GM21381 (cell line): Measurements from ENCODE around the gene FOXK1.
"Not testable (repeated sequence)": the region's sequence is repeated elsewhere in the genome, so short reads cannot be mapped to it uniquely, and the experiment has no call there.

Source experiments
- ATAC-seq: cut with Tn5 transposase; IDR thresholded peaks from one replicate; pipeline ENCODE4 v1.9.1; 2021; ENCODE audit warnings: mild to moderate bottlenecking, moderate library complexity; ENCODE audit not compliant: unreplicated experiment

FOXK1 gene

DNA sequence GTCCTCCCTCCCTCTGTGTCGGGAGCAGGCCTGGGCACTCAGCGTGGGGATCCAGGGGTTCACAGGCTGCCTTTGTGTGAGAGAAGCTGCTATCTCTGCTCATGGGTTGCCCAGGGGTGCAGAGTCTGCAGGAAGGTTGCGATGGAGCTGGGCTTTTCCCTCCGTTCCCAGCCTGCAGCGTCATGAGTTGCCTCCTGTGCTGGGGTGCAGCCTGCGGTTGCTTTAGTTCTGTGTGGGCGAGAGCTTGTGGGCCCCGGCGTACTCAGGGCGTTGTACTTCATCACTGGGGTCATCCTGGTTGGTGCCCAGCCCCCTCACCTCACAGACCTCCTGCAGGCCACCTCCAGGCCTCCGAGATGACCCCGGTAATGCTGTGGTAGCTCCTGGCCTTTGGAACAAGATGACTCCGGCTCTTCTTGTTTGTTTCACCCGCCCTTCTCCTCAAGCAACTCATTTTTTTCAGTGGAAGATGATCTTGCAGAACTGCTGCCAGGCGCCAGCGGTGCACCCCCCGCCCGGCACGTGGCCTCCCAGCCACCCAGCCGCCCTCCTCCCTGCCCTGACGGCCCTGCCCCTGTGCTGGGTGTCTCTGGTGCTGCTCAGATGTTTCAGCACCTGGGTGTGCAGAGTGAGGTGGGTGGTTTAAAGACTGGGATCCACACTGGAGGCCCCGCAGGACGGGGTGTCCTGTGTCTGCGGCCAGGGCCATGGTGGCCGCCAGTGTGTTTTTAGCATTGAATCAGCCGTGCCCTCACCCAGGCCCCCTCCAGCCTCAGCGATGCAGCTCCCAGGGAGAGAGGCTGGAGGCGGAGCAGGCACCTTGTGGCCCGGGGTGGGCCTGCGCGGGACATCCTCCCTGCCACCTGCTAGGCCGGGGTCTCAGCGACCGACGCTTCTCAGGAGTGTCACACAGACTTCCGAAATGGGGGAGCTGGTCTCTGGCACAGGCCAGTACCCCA lies 100.5 kb downstream of the FOXK1 start:
- ATAC-seq: no peak

DNA sequence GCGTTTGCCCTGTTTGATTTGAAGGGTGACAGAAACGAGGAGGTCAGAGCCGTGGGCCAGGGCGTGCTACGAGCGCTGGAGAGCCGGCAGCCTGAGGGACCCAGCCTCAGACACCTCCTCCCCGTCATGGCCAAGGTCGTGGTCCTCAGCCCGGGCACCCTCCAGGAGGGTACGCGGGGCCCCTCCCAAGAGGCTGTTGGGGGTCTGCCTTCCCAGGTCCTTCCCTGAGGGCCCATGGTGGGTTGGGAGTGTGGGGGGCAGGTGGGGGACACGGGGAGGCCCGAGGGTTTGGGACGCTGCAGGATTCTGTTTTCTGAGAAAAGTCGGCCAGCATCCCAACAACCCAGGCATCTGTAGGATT lies 101.2 kb downstream of the FOXK1 start:
- ATAC-seq: no peak

DNA sequence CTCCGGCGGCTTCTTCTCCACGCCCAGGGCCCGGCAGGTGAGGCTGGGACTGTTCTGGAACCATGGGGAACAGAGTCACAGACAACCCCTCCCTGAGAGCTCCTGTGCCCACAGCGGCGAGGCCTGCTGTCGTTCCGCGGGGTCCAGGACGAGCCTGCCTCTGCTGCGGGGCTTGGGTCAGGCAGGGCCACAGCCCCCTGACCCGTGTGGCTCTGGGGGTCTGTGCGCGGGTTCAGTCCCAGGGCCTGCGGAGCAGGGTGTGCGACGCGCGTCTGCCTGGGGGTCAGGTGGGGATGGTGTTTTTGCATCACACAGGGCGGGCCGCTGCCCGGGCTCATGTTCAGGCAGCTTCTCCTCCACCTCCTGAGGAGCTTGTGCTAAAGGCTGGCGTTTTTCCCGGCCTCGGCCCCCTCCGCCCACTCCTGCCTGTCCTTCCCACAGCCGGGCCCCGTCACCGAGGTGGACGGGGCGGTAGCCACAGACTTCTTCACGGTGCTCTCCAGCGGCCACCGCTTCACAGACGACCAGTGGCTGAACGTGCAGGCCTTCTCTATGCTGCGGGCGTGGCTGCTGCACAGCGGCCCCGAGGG lies 101.8 kb downstream of the FOXK1 start:
- no peak for ATAC-seq

DNA sequence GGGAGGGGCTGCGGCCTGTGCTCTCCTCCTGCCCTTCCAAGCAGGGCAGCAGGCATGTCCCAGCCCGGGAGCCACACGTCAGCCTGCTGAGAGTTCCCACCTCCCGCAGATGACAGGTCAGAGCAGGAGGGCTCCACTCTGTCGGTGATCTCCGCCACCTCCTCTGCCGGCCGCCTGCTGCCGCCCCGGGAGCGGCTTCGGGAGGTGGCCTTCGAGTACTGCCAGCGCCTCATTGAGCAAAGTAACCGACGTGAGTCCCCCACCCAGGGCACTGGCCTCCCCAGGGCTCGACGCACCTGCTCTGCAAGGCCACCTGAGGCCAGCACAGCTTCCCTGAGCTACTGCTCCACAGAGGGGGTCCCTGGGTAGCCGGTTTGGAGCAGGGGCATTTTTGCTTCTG lies 102.7 kb downstream of the FOXK1 start:
- no peak for ATAC-seq

DNA sequence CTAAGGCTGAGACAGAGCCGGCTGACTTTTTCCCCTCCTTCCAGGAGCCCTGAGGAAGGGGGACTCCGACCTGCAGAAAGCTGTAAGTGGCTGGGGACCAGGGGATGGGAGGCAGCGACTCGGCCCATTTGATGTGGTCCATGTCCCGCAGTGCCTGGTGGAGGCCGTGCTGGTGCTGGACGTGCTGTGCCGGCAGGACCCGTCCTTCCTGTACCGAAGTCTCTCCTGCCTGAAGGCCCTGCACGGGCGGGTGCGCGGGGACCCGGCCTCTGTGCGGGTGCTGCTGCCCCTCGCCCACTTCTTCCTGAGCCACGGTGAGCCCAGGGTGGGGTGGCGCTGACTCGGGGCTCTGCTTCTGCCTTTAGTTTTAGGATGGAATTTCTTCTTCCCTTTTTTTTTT lies 103.3 kb downstream of the FOXK1 start:
- ATAC-seq: no peak

DNA sequence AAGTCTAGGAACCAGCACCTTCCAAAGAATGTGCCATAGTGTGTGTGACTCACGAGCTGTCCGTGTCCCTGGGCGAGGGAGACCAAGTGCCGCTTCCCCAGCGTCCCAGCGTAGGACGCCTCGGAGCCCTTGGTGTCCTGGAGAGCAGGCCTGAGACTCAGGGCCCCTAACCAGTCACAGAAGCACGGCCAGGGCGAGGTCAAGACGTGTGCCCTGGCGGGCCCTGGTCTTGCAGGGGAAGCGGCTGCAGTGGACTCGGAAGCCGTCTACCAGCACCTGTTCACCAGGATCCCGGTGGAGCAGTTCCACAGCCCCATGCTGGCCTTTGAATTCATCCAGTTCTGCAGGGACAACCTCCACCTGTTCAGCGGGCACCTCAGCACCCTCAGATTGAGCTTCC lies 103.9 kb downstream of the FOXK1 start:
- no peak for ATAC-seq

DNA sequence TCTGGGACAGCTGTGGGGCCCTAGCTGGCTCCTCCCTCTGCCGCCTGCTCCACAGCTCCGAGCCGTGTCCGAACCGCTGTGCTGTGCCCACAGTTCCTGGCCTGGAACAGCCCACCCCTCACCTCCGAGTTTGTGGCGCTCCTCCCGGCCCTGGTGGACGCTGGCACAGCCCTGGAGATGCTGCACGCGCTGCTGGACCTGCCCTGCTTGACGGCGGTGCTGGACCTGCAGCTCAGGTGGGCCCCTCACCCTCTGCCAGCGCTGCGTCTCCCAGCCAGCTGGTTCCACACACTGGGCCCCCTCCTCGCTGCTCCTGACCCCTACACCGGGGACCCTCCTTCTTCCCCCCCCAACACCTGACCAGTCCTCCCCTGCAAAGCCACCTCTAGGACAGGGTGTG lies 105.4 kb downstream of the FOXK1 start:
- ATAC-seq: no peak

DNA sequence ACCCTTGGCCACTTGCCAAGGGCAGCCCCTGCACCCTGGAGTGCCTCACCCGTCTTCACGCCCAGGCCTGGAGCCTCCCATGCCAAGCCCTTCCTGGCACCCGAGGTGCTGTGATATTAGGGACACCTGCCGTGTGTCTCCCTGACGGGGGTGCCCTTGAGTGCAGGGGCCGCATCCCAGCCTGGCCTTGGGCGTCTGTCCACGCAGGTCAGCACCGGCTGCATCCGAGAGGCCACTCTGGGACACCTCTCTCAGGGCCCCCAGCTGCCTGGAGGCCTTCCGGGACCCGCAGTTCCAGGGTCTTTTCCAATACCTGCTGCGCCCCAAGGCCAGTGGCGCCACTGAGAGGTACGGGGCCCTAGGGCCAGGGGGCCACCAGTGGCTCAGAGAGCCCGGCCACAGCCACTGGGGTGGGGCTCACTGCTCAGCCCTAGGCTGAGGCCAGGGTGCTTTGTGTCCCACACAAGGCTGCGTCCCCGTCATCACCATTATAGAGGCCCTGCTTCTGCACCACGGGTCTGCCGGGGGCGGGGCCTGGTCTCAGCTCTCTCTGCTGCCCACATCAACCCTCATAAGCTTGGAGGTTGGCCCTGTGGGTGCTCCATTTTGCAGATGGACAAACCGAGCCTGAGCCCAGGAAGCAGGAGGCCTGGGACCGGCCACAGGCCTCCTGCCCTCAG lies 106.0 kb downstream of the FOXK1 start:
- no peak for ATAC-seq

DNA sequence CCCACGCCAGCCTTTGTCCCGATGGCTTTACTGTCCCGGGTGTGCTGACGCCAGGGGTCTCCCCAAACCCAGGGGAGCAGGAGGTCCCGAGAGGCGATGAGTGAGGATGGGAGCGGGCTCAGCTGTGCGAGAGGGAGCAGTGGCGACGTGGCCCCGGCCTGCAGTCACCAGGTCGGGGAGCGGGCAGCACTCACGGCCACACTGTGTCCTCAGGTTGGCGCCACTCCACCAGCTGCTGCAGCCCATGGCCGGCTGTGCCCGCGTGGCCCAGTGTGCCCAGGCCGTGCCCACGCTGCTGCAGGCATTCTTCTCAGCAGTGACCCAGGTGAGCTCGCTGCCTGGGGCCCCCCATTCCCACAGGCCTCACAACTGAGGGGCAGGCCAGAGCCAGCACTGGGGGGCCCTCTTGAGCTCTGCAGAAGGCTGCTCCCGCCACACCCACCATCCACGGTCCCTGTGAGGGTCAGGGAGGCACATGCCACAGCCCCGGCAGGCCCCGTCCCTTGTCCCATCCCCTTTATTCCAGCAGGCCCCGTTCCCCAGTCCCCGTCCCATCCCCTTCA lies 106.6 kb downstream of the FOXK1 start:
- ATAC-seq: no peak

DNA sequence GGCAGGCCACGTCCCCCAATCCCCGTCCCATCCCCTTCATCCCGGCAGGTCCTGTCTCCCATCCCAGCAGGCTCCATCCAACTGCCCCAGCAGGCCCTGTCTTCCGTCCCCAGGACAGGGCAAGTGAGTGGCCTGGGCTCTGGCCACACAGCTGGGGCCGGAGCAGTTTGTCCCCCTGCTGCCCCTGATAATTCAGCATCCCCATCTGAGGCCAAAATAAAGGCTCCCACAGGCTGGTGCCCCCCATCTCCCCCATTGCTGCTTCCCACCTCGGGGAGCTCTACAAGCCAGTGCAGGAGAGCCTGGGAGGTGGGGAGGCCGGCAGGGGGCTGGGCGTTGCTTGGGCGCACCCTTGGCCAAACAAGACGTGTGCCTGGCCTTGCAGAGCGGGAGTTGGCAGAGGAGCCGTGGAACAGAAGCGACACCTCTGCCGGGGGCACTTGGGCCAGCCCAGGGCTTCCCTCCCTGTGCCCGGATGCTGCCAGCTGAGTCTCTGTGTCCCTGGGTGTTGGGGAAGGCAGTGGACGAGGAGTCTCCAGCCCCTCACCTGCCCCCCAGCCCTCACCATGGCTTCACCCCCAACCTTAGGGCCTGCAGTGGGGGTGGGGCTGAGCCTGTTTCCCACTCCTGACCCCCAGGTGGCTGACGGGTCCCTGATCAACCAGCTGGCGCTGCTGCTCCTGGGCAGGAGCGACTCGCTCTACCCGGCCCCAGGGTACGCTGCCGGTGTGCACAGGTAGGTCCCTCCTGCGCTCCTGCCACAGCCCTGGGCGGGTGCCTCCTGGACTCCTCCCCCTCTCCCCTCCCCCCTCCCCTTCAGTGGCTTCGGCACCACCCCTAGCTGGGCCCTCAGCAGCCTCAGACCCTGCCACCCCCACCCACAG lies 107.3 kb downstream of the FOXK1 start:
- ATAC-seq: no peak

DNA sequence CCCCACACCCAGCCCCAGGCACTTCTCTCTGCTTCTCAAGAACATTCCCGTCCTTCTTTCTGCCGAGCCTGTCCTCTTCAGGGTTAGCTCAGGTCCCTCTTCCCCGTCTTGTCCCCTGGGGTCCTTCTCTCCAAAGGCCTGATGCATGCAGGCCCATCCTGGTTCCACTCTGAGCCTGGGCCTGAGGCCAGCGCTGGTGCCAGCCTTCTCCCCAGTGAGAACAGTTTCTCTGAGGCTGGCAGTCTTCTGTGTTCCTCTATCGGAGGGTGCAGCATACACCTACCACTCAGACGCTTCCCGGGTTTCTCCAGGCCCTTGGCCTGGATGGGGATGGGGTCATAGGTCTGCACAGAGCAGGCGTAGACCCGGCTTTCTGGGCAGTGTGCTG lies 108.0 kb downstream of the FOXK1 start:
- no peak for ATAC-seq

DNA sequence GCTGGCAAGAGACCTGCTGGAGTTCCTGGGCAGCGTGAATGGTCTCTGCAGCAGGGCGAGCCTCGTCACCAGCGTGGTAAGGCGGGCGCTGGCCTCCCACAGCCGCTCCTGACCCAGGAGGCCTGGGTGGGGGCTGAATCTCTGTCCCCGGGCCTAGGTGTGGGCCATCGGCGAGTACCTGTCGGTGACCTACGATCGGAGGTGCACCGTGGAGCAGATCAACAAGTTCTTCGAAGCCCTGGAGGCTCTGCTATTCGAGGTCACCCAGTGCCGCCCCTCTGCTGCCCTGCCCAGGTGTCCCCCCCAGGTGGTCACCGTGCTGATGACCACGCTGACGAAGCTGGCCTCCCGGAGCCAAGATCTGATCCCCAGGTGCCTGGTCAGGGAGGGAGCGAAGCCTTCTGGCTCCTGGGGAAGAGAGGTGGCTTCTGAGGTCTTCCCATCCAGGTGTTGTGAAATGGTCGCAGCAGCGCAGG lies 108.5 kb downstream of the FOXK1 start:
- no peak for ATAC-seq

DNA sequence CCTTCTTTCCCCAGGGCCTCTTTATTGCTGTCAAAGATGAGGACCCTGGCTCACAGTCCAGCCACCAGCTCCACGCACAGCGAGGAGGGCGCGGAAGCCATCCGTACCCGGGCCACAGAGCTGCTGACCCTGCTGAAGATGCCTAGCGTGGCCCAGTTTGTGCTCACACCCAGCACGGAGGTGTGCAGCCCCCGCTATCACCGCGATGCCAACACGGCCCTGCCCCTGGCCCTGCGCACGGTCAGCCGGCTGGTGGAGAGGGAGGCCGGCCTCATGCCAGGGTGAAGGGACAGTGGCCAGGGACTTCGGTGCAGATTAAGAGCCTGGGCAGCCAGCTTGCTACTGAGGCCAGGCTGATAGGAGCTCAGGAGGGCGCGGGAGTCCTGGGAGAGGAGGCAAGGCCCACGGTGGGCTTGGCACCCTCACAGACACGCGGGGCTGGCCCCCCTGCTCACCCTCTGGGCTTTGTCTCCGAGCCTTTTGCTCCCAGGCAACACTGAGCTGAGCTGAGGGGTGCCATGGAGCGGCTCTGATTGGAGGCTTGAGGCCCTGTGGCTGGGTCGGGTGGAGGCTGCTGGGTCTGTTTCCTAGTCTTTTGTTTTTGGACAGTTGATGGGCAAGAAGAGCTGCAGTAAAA lies 109.1 kb downstream of the FOXK1 start:
- ATAC-seq: no peak

DNA sequence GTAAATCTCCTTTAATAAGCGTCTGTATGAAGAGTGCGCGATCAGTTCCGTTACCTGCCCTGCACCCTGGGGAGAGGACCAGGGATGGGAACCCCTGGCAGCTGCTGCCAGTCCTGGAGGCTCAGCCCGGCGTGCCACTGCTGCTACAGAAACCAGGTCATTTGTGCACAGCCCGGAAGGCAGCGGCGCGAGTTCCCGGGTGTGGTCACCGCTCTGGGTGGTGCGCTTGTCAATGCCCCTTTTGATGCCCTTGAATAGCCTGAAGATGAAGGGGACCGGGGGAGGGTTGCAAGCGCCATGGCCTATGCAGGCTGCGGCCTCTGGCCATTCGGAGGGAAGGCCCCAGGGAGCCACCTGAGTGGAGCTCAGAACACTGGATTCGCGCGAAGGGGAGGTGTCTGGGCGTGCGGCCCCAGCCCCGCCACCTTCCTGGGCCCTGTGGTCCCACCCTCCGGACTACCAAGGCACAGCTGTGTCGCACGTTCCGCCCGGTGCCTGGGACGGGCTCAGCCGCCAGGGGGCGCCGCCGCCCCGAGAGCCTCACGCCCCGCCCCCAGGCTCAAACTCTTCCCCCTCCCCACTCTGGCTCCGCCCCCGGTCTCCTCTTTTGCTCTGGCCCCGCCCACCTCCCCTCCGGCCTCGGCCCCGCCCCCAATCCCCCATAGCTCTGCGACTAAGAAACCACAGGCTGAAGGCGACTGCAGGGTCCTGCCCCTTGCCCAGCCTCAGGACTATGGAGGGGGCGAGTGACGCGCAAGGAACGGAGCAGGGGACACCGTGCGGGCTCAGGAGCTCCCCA lies 109.8 kb downstream of the FOXK1 start:
- no peak for ATAC-seq

DNA sequence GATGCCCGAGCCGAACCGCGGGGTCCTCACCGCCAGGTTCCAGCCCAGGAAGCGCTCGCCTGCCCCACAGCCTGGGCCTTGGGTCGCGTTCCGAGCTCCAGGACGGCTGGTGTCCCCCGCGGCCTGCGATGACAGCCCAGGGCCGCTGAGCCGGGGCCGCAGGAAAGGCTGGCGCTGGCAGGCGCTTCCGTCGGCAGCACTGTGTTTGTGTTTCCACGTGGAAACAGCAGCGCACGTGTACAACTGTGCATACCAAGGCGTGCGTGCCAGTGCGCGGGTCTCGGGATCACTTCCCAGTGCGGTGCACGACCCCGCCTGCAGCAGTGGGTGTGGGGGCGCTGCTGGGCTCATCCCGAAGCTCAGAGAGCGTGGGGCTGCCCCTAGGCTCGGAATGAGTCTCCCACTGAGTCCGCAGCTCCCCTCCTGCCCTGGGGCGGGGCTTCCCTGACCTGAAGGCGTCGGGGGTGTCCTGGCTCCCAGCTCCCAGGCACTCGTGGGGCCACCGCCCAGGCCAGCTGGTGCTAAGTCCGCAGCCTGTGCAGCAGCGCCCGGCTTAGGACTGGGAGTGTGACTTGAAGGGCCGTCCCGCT lies 110.5 kb downstream of the FOXK1 start:
- ATAC-seq: no peak

DNA sequence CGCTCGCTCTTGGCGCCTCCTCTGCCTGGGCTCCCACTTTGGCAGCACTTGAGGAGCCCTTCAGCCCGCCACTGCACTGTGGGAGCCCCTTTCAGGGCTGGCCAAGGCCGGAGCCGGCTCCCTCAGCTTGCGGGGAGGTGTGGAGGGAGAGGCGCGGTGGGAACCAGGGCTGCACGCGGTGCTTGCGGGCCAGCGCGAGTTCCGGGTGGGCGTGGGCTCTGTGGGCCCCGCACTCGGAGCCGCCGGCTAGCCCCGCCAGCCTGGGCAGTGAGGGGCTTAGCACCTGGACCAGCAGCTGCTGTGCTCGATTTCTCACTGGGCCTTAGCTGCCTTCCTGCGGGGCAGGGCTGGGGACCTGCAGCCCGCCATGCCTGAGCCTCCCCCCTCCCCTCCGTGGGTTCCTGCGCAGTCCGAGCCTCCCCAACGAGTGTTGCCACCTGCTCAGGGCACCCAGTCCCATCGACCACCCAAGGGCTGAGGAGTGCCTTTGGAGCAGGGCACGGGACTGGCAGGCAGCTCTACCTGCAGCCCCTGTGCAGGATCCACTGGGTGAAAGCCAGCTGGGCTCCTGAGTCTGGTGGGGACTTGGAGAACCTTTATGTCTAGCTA lies 111.4 kb downstream of the FOXK1 start:
- ATAC-seq: not testable (repeated sequence)

DNA sequence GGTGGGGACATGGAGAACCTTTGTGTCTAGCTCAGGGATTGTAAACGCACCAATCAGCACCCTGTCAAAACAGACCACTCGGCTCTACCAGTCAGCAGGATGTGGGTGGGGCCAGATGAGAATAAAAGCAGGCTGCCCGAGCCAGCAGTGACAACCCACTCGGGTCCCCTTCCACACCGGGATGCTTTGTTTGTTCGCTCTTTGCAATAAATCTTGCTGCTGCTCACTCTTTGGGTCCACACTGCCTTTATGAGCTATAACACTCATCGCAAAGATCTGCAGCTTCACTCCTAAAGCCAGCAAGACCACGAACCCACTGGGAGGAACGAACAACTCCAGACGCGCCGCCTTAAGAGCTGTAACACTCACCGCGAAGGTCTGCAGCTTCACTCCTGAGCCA lies 112.1 kb downstream of the FOXK1 start:
- ATAC-seq: not testable (repeated sequence)

DNA sequence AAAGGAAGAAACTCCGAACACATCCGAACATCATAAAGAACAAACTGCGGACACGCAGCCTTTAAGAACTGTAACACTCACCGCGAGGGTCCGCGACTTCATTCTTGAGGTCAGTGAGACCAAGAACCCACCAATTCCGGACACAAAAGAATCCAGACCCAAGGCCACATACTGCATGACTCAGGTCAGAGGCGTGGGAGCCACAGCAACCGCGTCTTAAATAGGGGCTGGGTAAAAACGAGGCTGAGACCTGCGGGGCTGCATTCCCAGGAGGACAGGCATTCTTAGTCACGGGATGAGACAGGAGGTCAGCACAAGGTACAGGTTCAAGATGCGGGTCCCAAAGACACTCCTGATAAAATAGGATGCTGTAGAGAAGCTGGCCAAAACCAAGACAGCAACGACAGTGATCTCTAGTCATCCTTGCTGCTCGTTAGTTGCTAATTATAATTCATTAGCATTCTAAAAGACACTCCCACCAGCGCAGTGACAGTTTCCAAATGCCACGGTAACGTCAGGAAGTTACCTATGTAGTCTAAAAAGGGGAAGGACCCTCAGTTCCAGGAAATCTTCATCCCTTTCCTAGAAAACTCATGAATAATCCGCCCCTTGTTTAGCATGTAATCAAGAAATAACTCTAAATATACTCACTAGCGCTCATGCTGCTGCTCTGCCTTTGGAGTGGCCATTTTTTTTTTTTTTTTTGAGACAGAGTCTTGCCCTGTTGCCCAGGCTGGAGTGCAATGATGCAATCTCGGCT lies 112.7 kb downstream of the FOXK1 start:
- ATAC-seq: no peak
